WTC11 (cell line): ENCODE data around the gene CAMTA1. TPM values are rescaled to one million over a fixed set of nuclear protein-coding genes. Genes with fewer than 3 reads are reported as not detected.

Source experiments
- ATAC-seq: fragments of 200-7000 bp; cut with Tn5 transposase; 2 replicates; pipeline ENCODE4 v1.10.0; 2021; ENCODE audit warnings: mild to moderate bottlenecking, moderate library complexity
- CTCF ChIA-PET: fragments of 300-600 bp; sonication (Branson Sonifier 250); formaldehyde crosslinking; loops from one replicate; lab custom pipeline; 2021; ENCODE audit warnings: antibody characterized with exemption; lab: Charles Lee
- POLR2A ChIA-PET: fragments of 350-600 bp; sonication (Branson Sonifier 250); formaldehyde crosslinking; loops from one replicate; lab custom pipeline; 2021; ENCODE audit warnings: antibody characterized with exemption; lab: Charles Lee
- DNase-seq: peaks from one replicate; pipeline ENCODE4 v3.0.0; 2021; ENCODE audit warnings: low spot score
- H3K27ac Mint-ChIP-seq: 2 replicates; pipeline ENCODE4 v1.8.0; 2021; ENCODE audit warnings: mixed read lengths
- H3K27me3 Mint-ChIP-seq: 2 replicates; pipeline ENCODE4 v1.8.0; 2021; ENCODE audit warnings: low read depth, mild to moderate bottlenecking, moderate library complexity, mixed read lengths
- H3K36me3 Mint-ChIP-seq: 2 replicates; pipeline ENCODE4 v1.8.0; 2021; ENCODE audit warnings: mixed read lengths
- H3K4me1 Mint-ChIP-seq: 2 replicates; pipeline ENCODE4 v1.8.0; 2022; ENCODE audit warnings: mixed read lengths
- H3K4me3 Mint-ChIP-seq: 2 replicates; pipeline ENCODE4 v1.8.0; 2021; ENCODE audit warnings: mild to moderate bottlenecking, moderate library complexity, mixed read lengths
- H3K9me3 Mint-ChIP-seq: 2 replicates; pipeline ENCODE4 v1.8.0; 2021; ENCODE audit warnings: mixed read lengths
- ARID4B ChIP-seq: sonication (generic); formaldehyde crosslinking; IDR thresholded peaks from 2 replicates; pipeline ENCODE4 v1.8.0; 2023; ENCODE audit warnings: missing genetic modification reagents, mild to moderate bottlenecking, borderline replicate concordance
- ATF6 ChIP-seq: sonication (generic); formaldehyde crosslinking; IDR thresholded peaks from 2 replicates; pipeline ENCODE4 v1.8.1; 2023; ENCODE audit warnings: mild to moderate bottlenecking, missing genetic modification reagents
- CREB1 ChIP-seq: sonication (generic); formaldehyde crosslinking; IDR thresholded peaks from 2 replicates; pipeline ENCODE4 v1.8.0; 2023; ENCODE audit warnings: mild to moderate bottlenecking, missing genetic modification reagents
- FOXP1 ChIP-seq: sonication (generic); formaldehyde crosslinking; IDR thresholded peaks from 2 replicates; pipeline ENCODE4 v1.8.0; 2022; ENCODE audit warnings: missing genetic modification reagents, mild to moderate bottlenecking, moderate library complexity, borderline replicate concordance
- FOXP4 ChIP-seq: sonication (generic); formaldehyde crosslinking; IDR thresholded peaks from 2 replicates; pipeline ENCODE4 v1.8.0; 2022; ENCODE audit warnings: mild to moderate bottlenecking, missing genetic modification reagents
- GRHL2 ChIP-seq: fragments of 250-450 bp; sonication (Bioruptor Pico); IDR thresholded peaks from 2 replicates; pipeline ENCODE4 v1.8.0; 2022; ENCODE audit warnings: mild to moderate bottlenecking, moderate library complexity; ENCODE audit not compliant: insufficient replicate concordance, severe bottlenecking
- IRF2 ChIP-seq: sonication (generic); formaldehyde crosslinking; IDR thresholded peaks from 2 replicates; pipeline ENCODE4 v1.8.0; 2022; ENCODE audit warnings: low read depth, missing genetic modification reagents, borderline replicate concordance
- KAT7 ChIP-seq: sonication (generic); formaldehyde crosslinking; IDR thresholded peaks from 2 replicates; pipeline ENCODE4 v1.8.1; 2023; ENCODE audit warnings: missing genetic modification reagents, mild to moderate bottlenecking, borderline replicate concordance
- MXD4 ChIP-seq: fragments of 250-450 bp; sonication (Bioruptor Pico); IDR thresholded peaks from 2 replicates; pipeline ENCODE4 v1.8.0; 2021; ENCODE audit warnings: mild to moderate bottlenecking, moderate library complexity, borderline replicate concordance
- MYBL2 ChIP-seq: sonication (generic); formaldehyde crosslinking; IDR thresholded peaks from 2 replicates; pipeline ENCODE4 v1.8.1; 2023; ENCODE audit warnings: mild to moderate bottlenecking, moderate library complexity, missing genetic modification reagents
- NFATC4 ChIP-seq: fragments of 250-450 bp; sonication (Bioruptor Pico); IDR thresholded peaks from 2 replicates; pipeline ENCODE4 v1.9.0; 2021; ENCODE audit warnings: mild to moderate bottlenecking
- NFE2L1 ChIP-seq: sonication (generic); formaldehyde crosslinking; IDR thresholded peaks from 2 replicates; pipeline ENCODE4 v1.8.1; 2023; ENCODE audit warnings: missing genetic modification reagents
- NFYB ChIP-seq: sonication (generic); formaldehyde crosslinking; conservative IDR thresholded peaks from 2 replicates; pipeline ENCODE4 v1.8.0; 2022; ENCODE audit warnings: low read depth, missing genetic modification reagents
- OVOL2 ChIP-seq: fragments of 250-450 bp; sonication (Bioruptor Pico); IDR thresholded peaks from 2 replicates; pipeline ENCODE4 v1.9.0; 2021; ENCODE audit warnings: mild to moderate bottlenecking, borderline replicate concordance
- PRRX2 ChIP-seq: fragments of 250-450 bp; sonication (Bioruptor Pico); IDR thresholded peaks from 2 replicates; pipeline ENCODE4 v1.8.0; 2021; ENCODE audit warnings: mild to moderate bottlenecking
- ZBTB21 ChIP-seq: sonication (generic); formaldehyde crosslinking; IDR thresholded peaks from 2 replicates; pipeline ENCODE4 v1.8.1; 2023; ENCODE audit warnings: mild to moderate bottlenecking, missing genetic modification reagents, borderline replicate concordance
- ZNF416 ChIP-seq: fragments of 250-450 bp; sonication (Bioruptor Pico); IDR thresholded peaks from 2 replicates; pipeline ENCODE4 v1.9.0; 2021; ENCODE audit warnings: mild to moderate bottlenecking, inconsistent platforms
- ZNF423 ChIP-seq: fragments of 250-450 bp; sonication (Bioruptor Pico); IDR thresholded peaks from 2 replicates; pipeline ENCODE4 v2.1.2; 2022; ENCODE audit warnings: mild to moderate bottlenecking, moderate library complexity
- total RNA-seq: library from RNA; stranded (reverse); gene quantifications from 3 replicates; pipeline ENCODE4 v1.2.3, GENCODE V29; 2021

CAMTA1 gene
- total RNA-seq, 1 experiment from 2014 or later, result 86.4 TPM

GRCh38 chr1:6893388-6893787 is 108.1 kb downstream of the CAMTA1 start (continued):
- TF ChIP-seq ARID4B (CRISPR knock-in tag), result no peak
- TF ChIP-seq PRRX2 (CRISPR knock-in tag), result no peak
- TF ChIP-seq MYBL2 (CRISPR knock-in tag), result no peak
- TF ChIP-seq ZNF423 (CRISPR knock-in tag), result no peak
- TF ChIP-seq NFE2L1 (CRISPR knock-in tag), result no peak
- no peak for TF ChIP-seq IRF2 (CRISPR knock-in tag)
- no peak for TF ChIP-seq NFYB (CRISPR knock-in tag)

- ATAC-seq, result no peak
- H3K27me3 Mint-ChIP-seq, result no peaks in the 10 kb centered on the region
Measured at GRCh38 chr1:6897138-6897537, 111.9 kb downstream of the CAMTA1 start.

GRCh38 chr1:6898974-6899539 is 113.8 kb downstream of the CAMTA1 start:
- Mint-ChIP-seq H3K4me1 (peaks cover 6% of the 10 kb centered on the region), H3K27ac (no peak overlapping the region), H3K27me3 (no peaks in the 10 kb centered on the region), H3K36me3 (no peaks in the 10 kb centered on the region), H3K4me3 (no peak overlapping the region), H3K9me3 (no peaks in the 10 kb centered on the region)
- ChIA-PET CTCF (interaction anchor here (0.8 kb wide), 1 partner anchor 171 kb away, joined by 4 read pairs; no protein-coding TSS in a partner anchor), POLR2A (no interaction called here)
- no peak for TF ChIP-seq CREB1
- no peak for TF ChIP-seq ZBTB21 (CRISPR knock-in tag)
- no peak for TF ChIP-seq FOXP1 (CRISPR knock-in tag)
- TF ChIP-seq ATF6, result no peak
- ATAC-seq (no peak), DNase-seq (no peak)

More at GRCh38 chr1:6897138-6897537, 111.9 kb downstream of the CAMTA1 start:
- no peak for TF ChIP-seq ZNF423 (CRISPR knock-in tag)
- TF ChIP-seq KAT7 (CRISPR knock-in tag), result no peak
- TF ChIP-seq ZNF416 (CRISPR knock-in tag), result no peak
- no peak for TF ChIP-seq NFE2L1 (CRISPR knock-in tag)
- no peak for TF ChIP-seq MXD4 (CRISPR knock-in tag)
- TF ChIP-seq GRHL2 (CRISPR knock-in tag), result no peak
- TF ChIP-seq NFATC4 (CRISPR knock-in tag), result no peak
- TF ChIP-seq OVOL2, result no peak
- TF ChIP-seq FOXP4 (CRISPR knock-in tag), result no peak
- no peak for DNase-seq
- no peak overlapping the region for H3K4me3 Mint-ChIP-seq
- CTCF ChIA-PET, result interaction anchor here (1.0 kb wide), 1 partner anchor 173 kb away, joined by 3 read pairs; no protein-coding TSS in a partner anchor
- POLR2A ChIA-PET, result no interaction called here
- H3K4me1 Mint-ChIP-seq, result peaks cover 10% of the 10 kb centered on the region
- no peaks in the 10 kb centered on the region for H3K9me3 Mint-ChIP-seq
- H3K36me3 Mint-ChIP-seq, result no peaks in the 10 kb centered on the region
- no peak overlapping the region for H3K27ac Mint-ChIP-seq
